ENCODE results near the gene UPB1. TPM values are rescaled to one million over a fixed set of nuclear protein-coding genes. Genes with fewer than 3 reads are reported as not detected.
A peak's percentile ranks its signal among the peaks of the same experiment; 100 is the strongest.

UPB1 gene
- total and polyA plus RNA-seq, 9 of the 15 experiments (the other 6 are each of a cell fraction or from before 2014, with no cell fraction given) = 0.06 to 0.11 TPM; not detected in 7

DNA sequence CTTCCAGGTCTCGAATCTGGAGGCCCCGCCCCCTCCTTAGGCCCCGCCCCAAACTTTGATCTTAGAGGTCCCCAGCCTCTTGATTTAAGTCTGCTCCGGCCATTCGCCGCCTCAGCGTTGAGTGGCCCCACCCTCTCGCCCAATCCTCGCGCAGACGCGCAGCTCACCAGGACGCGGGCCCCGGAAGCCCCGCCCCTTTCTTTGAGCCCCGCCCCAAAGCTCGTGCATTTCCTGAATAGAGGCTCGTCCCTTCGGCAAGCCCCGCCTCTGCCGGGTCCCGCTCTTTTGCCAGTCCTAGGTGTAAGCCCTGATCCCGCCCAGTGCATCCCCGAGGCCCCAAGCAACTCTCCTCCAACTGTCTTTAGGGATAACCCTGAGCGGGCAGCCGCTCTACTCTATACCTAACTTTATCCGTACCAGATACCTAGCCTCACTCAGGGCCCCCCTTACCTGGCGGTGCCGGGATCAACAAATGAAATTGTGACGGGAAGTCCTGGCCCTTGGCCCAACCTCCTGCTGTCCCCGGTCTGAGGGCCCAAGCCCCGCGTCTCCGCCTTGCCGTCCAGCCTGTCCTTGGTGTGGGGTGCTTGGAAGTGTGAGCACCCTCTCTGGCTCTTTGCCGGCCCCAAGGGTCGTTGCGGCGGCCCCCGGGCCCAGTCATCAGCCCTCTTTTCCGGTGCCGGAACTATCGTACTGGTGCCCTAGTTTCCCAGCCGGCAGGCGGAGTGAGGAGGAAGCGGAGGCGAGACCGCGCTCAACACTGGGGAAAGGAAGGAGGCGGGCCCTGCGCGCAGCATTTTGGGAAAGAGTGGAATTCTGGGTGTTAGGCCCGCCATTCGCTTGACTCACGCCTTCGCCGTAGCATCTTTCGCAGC, 60.3 kb downstream of the UPB1 start, which contains the start of gene SNRPD3 (continued):
- peak; percentile 64 to 77; a peak in 3 of 4 replicates for TF ChIP-seq MAZ (CRISPR knock-in tag; conservative IDR thresholded peaks at IDR 0.05 in 1 of 2, IDR thresholded peaks at IDR 0.05 in 1 of 2)
- no peak for TF ChIP-seq EWSR1 (IDR thresholded peaks at IDR 0.05; ENCODE audit: borderline replicate concordance, low read depth, partially characterized antibody)
- no peak for TF ChIP-seq NCOA6 (IDR thresholded peaks at IDR 0.05)
- TF ChIP-seq NONO (IDR thresholded peaks at IDR 0.05; ENCODE audit: low read depth in 2 of 2, low read length in 1 of 2) = no peak
- peak; percentile 88 for TF ChIP-seq NFIC (IDR thresholded peaks at IDR 0.05)
- TF ChIP-seq SMARCE1 (IDR thresholded peaks at IDR 0.05) = no peak
- TF ChIP-seq ZNF217 (CRISPR knock-in tag; IDR thresholded peaks at IDR 0.05) = no peak
- TF ChIP-seq HNRNPLL (IDR thresholded peaks at IDR 0.05; ENCODE audit: low read depth, low read length, poor library complexity, severe bottlenecking) = peak; percentile 98
- TF ChIP-seq TAL1 (IDR thresholded peaks at IDR 0.05) = 0 out of 2 replicates have a peak, but pooled peaks have one; percentile 12
- TF ChIP-seq ARHGAP35 (IDR thresholded peaks at IDR 0.05; ENCODE audit: partially characterized antibody) = no peak
- no peak for TF ChIP-seq SAFB2 (IDR thresholded peaks at IDR 0.05; ENCODE audit: borderline replicate concordance, low read depth, low read length, severe bottlenecking)
- 0 out of 2 replicates have a peak, but pooled peaks have one; percentile 38 for TF ChIP-seq CREB1 (IDR thresholded peaks at IDR 0.05)
- TF ChIP-seq CREB1 (CRISPR knock-in tag; IDR thresholded peaks at IDR 0.05) = no peak; the same call in 1 of the 2 replicates
- peak; percentile 97 for TF ChIP-seq NCOA1 (IDR thresholded peaks at IDR 0.05; ENCODE audit: low read depth)
- TF ChIP-seq SUPT5H (IDR thresholded peaks at IDR 0.05) = peak; percentile 81
- no peak for TF ChIP-seq FUS (optimal IDR thresholded peaks at IDR 0.05; ENCODE audit: low read depth, low read length)
- TF ChIP-seq ZZZ3 (IDR thresholded peaks at IDR 0.05) = peak; percentile 61; the same call in 1 of the 2 replicates
- peak; percentile 13 for TF ChIP-seq NFYB (IDR thresholded peaks at IDR 0.05; ENCODE audit: extremely low read depth, insufficient read length)
- TF ChIP-seq CCAR2 (IDR thresholded peaks at IDR 0.05; ENCODE audit: low read depth, low read length) = no peak
- no peak for TF ChIP-seq GTF2B (IDR thresholded peaks at IDR 0.05; ENCODE audit: extremely low read depth, insufficient read length)
- no peak for TF ChIP-seq NR2C2 (CRISPR knock-in tag; IDR thresholded peaks at IDR 0.05)
- TF ChIP-seq NR2C2 (tag; IDR thresholded peaks at IDR 0.05) = peak; percentile 66
- TF ChIP-seq ZBTB8A (IDR thresholded peaks at IDR 0.05; ENCODE audit: partially characterized antibody) = no peak
- TF ChIP-seq SMARCC2 (IDR thresholded peaks at IDR 0.05; ENCODE audit: low read depth) = no peak
- no peak for TF ChIP-seq FIP1L1 (IDR thresholded peaks at IDR 0.05; ENCODE audit: low read depth, low read length, poor library complexity, severe bottlenecking)
- no peak for TF ChIP-seq RBM17 (IDR thresholded peaks at IDR 0.05; ENCODE audit: borderline replicate concordance, low read depth, low read length)
- no peak for TF ChIP-seq E4F1 (CRISPR knock-in tag; IDR thresholded peaks at IDR 0.05; ENCODE audit: borderline replicate concordance)
- no peak for TF ChIP-seq ZKSCAN3 (CRISPR knock-in tag; IDR thresholded peaks at IDR 0.05)

Data from K562 (cell line).